SK-N-SH treated with all-trans-retinoic acid at 6 μM for 48 hours (cell line): Measurements from ENCODE around the gene PRKG2.

Experiments used
- ATAC-seq: fragments of 200-7000 bp; cut with Tn5 transposase; 3 replicates; pipeline ENCODE4 v1.9.1; 2020; ENCODE audit warnings: mild to moderate bottlenecking, moderate library complexity
- ARNTL ChIP-seq: fragments of 450-650 bp; formaldehyde crosslinking; IDR thresholded peaks from 2 replicates; pipeline ENCODE4 v1.5.0; 2020; ENCODE audit warnings: low read depth, mild to moderate bottlenecking, moderate library complexity, borderline replicate concordance
- CSDC2 ChIP-seq: fragments of 250-450 bp; sonication (Bioruptor Pico); IDR thresholded peaks from 2 replicates; pipeline ENCODE4 v1.5.0; 2020; ENCODE audit warnings: mild to moderate bottlenecking, moderate library complexity
- OSR1 ChIP-seq: fragments of 250-450 bp; sonication (Bioruptor Pico); IDR thresholded peaks from 2 replicates; pipeline ENCODE4 v1.8.0; 2022; ENCODE audit warnings: moderate library complexity, mild to moderate bottlenecking, inconsistent platforms
- PPARA ChIP-seq: fragments of 250-450 bp; sonication (Bioruptor Pico); IDR thresholded peaks from 2 replicates; pipeline ENCODE4 v1.5.0; 2020; ENCODE audit warnings: mild to moderate bottlenecking, borderline replicate concordance
- RARB ChIP-seq: fragments of 250-450 bp; sonication (Bioruptor Pico); IDR thresholded peaks from 2 replicates; pipeline ENCODE4 v1.8.0; 2021; ENCODE audit warnings: mild to moderate bottlenecking, moderate library complexity
- SNAI2 ChIP-seq: fragments of 250-450 bp; sonication (Bioruptor Pico); IDR thresholded peaks from 2 replicates; pipeline ENCODE4 v1.5.0; 2020; ENCODE audit warnings: mild to moderate bottlenecking, moderate library complexity
- TCF4 ChIP-seq: fragments of 250-450 bp; sonication (Bioruptor Pico); IDR thresholded peaks from 2 replicates; pipeline ENCODE4 v1.8.0; 2021; ENCODE audit warnings: mild to moderate bottlenecking, moderate library complexity, borderline replicate concordance
- ZC3H10 ChIP-seq: fragments of 250-450 bp; sonication (Bioruptor Pico); IDR thresholded peaks from 2 replicates; pipeline ENCODE4 v1.5.1; 2021; ENCODE audit warnings: mild to moderate bottlenecking, moderate library complexity
- ZNF565 ChIP-seq: fragments of 450-650 bp; formaldehyde crosslinking; conservative IDR thresholded peaks from 2 replicates; pipeline ENCODE4 v1.5.0; 2020; ENCODE audit warnings: low read depth, mild to moderate bottlenecking, moderate library complexity
- ZNF70 ChIP-seq: fragments of 450-650 bp; formaldehyde crosslinking; IDR thresholded peaks from 2 replicates; pipeline ENCODE4 v1.5.0; 2020; ENCODE audit warnings: mild to moderate bottlenecking, moderate library complexity
- TF ChIP-seq, protein P1 (sequence below): fragments of 250-450 bp; sonication (Bioruptor Pico); IDR thresholded peaks from 2 replicates; pipeline ENCODE4 v1.5.1; 2020; ENCODE audit warnings: low read depth, mild to moderate bottlenecking, moderate library complexity
- TF ChIP-seq, protein P2 (sequence below): fragments of 250-450 bp; sonication (Bioruptor Pico); IDR thresholded peaks from 2 replicates; pipeline ENCODE4 v1.5.1; 2021; ENCODE audit warnings: mild to moderate bottlenecking, moderate library complexity
- TF ChIP-seq, protein P3 (sequence below): fragments of 250-450 bp; sonication (Bioruptor Pico); IDR thresholded peaks from 2 replicates; pipeline ENCODE4 v1.5.0; 2020; ENCODE audit warnings: mild to moderate bottlenecking, moderate library complexity
- TF ChIP-seq, protein P4 (sequence below): fragments of 250-450 bp; sonication (Bioruptor Pico); IDR thresholded peaks from 2 replicates; pipeline ENCODE4 v1.8.0; 2020; ENCODE audit warnings: mild to moderate bottlenecking, moderate library complexity, borderline replicate concordance

Gene PRKG2

DNA sequence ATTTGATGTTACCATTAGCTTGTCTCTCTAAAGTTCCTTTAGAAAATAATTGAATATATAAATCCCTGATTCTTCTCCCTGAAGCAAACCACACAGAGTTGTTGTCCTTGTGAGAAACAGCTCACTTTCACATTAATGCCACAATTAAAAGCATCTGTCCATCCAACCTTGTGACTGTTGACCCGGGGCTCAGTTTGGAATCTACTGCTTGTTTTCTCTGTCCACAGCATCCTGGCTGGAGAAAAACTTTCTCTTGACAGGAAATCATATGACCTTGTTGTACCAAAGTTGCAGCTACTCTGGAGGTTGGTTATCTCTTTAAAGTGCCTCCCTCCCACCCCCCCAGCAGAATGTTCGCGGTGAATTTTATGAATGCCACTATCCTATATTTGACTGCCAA is 3.1 kb downstream of the PRKG2 start:
- TF ChIP-seq, protein P1, sequence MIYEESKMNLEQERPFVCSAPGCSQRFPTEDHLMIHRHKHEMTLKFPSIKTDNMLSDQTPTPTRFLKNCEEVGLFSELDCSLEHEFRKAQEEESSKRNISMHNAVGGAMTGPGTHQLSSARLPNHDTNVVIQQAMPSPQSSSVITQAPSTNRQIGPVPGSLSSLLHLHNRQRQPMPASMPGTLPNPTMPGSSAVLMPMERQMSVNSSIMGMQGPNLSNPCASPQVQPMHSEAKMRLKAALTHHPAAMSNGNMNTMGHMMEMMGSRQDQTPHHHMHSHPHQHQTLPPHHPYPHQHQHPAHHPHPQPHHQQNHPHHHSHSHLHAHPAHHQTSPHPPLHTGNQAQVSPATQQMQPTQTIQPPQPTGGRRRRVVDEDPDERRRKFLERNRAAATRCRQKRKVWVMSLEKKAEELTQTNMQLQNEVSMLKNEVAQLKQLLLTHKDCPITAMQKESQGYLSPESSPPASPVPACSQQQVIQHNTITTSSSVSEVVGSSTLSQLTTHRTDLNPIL (CRISPR knock-in tag): no peak
- no peak for TF ChIP-seq ZC3H10 (CRISPR knock-in tag)
- TF ChIP-seq, all 23 proteins: peak for 0
- no peak for ATAC-seq

DNA sequence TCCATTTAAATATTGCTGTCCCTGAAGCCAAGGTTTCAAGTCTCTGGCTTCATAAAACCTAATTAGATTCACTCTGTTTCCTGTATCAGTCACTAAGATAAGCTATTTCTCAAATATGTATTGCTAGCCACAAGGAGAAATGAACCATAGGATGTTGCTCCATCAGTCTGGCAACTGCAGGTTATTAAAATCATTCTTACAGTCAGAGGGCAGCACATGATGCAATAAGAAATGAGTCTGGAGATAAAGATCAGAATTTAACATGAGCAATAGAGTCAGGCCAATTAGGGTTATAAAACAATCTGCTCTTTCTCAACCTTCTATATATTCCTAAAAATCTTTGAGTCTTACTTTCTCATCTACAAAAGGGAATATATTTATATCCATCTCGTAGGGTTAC is 7.2 kb downstream of the PRKG2 start:
- no peak for ATAC-seq
- TF ChIP-seq, protein P2, sequence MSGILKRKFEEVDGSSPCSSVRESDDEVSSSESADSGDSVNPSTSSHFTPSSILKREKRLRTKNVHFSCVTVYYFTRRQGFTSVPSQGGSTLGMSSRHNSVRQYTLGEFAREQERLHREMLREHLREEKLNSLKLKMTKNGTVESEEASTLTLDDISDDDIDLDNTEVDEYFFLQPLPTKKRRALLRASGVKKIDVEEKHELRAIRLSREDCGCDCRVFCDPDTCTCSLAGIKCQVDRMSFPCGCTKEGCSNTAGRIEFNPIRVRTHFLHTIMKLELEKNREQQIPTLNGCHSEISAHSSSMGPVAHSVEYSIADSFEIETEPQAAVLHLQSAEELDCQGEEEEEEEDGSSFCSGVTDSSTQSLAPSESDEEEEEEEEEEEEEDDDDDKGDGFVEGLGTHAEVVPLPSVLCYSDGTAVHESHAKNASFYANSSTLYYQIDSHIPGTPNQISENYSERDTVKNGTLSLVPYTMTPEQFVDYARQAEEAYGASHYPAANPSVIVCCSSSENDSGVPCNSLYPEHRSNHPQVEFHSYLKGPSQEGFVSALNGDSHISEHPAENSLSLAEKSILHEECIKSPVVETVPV (CRISPR knock-in tag): no peak
- TF ChIP-seq ZC3H10 (CRISPR knock-in tag) (no peak), ARNTL (CRISPR knock-in tag) (no peak), OSR1 (no peak), CSDC2 (CRISPR knock-in tag) (no peak)

DNA sequence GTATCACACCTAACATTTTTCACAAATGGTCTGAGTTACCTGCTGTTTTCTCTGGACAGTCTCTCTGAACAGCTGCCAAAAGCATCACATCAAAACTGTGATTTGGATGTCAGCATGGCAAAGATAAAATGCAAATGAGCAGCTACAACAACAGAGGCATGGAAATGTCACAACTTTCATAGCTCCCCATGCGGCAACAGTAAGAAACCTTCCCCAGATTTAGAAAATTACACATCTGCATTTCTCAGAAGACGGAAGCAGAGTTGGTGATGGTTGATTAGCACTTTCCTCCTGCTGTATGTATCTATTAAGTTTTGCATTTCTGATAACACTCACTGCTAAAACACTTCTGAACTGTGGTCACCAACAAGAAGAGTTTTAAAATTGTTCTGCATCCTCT is 9.7 kb downstream of the PRKG2 start:
- TF ChIP-seq, protein P1 (CRISPR knock-in tag): no peak
- TF ChIP-seq RARB (CRISPR knock-in tag) (no peak), CSDC2 (CRISPR knock-in tag) (no peak), TCF4 (CRISPR knock-in tag) (no peak), ZNF70 (CRISPR knock-in tag) (no peak)
- TF ChIP-seq, protein P3, sequence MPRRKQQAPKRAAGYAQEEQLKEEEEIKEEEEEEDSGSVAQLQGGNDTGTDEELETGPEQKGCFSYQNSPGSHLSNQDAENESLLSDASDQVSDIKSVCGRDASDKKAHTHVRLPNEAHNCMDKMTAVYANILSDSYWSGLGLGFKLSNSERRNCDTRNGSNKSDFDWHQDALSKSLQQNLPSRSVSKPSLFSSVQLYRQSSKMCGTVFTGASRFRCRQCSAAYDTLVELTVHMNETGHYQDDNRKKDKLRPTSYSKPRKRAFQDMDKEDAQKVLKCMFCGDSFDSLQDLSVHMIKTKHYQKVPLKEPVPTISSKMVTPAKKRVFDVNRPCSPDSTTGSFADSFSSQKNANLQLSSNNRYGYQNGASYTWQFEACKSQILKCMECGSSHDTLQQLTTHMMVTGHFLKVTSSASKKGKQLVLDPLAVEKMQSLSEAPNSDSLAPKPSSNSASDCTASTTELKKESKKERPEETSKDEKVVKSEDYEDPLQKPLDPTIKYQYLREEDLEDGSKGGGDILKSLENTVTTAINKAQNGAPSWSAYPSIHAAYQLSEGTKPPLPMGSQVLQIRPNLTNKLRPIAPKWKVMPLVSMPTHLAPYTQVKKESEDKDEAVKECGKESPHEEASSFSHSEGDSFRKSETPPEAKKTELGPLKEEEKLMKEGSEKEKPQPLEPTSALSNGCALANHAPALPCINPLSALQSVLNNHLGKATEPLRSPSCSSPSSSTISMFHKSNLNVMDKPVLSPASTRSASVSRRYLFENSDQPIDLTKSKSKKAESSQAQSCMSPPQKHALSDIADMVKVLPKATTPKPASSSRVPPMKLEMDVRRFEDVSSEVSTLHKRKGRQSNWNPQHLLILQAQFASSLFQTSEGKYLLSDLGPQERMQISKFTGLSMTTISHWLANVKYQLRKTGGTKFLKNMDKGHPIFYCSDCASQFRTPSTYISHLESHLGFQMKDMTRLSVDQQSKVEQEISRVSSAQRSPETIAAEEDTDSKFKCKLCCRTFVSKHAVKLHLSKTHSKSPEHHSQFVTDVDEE (CRISPR knock-in tag): no peak
- TF ChIP-seq, protein P4, sequence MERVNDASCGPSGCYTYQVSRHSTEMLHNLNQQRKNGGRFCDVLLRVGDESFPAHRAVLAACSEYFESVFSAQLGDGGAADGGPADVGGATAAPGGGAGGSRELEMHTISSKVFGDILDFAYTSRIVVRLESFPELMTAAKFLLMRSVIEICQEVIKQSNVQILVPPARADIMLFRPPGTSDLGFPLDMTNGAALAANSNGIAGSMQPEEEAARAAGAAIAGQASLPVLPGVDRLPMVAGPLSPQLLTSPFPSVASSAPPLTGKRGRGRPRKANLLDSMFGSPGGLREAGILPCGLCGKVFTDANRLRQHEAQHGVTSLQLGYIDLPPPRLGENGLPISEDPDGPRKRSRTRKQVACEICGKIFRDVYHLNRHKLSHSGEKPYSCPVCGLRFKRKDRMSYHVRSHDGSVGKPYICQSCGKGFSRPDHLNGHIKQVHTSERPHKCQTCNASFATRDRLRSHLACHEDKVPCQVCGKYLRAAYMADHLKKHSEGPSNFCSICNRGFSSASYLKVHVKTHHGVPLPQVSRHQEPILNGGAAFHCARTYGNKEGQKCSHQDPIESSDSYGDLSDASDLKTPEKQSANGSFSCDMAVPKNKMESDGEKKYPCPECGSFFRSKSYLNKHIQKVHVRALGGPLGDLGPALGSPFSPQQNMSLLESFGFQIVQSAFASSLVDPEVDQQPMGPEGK (CRISPR knock-in tag): no peak
- TF ChIP-seq, all 23 proteins: peak for 0
- no peak for ATAC-seq

DNA sequence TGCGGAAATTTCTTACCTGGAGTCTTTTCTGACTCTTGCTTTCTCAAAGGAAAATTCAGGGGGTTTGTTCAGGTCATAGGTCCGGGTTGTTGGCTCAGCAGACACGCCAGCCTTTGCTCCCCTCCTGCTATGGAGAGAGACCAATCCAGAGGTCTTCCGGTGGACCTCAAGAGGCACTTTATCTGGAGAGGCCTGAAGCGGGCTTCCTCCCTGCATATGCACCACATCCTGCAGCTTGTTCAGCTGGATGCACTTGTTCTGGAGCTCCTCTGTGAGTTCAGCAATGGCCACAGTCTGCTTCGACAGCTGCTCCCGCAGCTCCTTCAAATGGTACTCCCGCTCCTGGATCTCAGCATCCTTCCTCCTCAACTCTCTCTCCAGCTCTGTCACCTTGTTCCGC is 10.5 kb downstream of the PRKG2 start:
- no peak for ATAC-seq
- TF ChIP-seq OSR1: no peak
- no peak for TF ChIP-seq PPARA (CRISPR knock-in tag)
- no peak for TF ChIP-seq SNAI2 (CRISPR knock-in tag)
- TF ChIP-seq, protein P3 (CRISPR knock-in tag): no peak
- TF ChIP-seq ARNTL (CRISPR knock-in tag): no peak
- no peak for TF ChIP-seq ZNF565 (CRISPR knock-in tag)
